T follicular helper cell (primary cell): ENCODE data around the gene IGFN1.

Source experiments
- DNase-seq: peaks from one replicate; pipeline ENCODE4 v3.0.0-alpha.2; 2020; ENCODE audit warnings: low read depth

The IGFN1 gene

GRCh38 chr1:201185123-201185453, 5.5 kb upstream of the IGFN1 start:
- no peak for DNase-seq

- no peak for DNase-seq
These were observed 5.0 kb upstream of the IGFN1 start for GRCh38 chr1:201185527-201186128.

- no peak for DNase-seq
These were observed 4.4 kb upstream of the IGFN1 start for GRCh38 chr1:201186192-201186591.

- no peak for DNase-seq
These were observed 1.5 kb upstream of the IGFN1 start for GRCh38 chr1:201189085-201189484.

GRCh38 chr1:201190005-201190404, 619 bp upstream of the IGFN1 start:
- no peak for DNase-seq

- DNase-seq: no peak
These were observed 1.1 kb downstream of the IGFN1 start for GRCh38 chr1:201191653-201192260.

GRCh38 chr1:201192261-201192788, 1.7 kb downstream of the IGFN1 start:
- DNase-seq: no peak

GRCh38 chr1:201194046-201194445, 3.4 kb downstream of the IGFN1 start:
- no peak for DNase-seq

GRCh38 chr1:201198598-201198997, 8.0 kb downstream of the IGFN1 start:
- no peak for DNase-seq

GRCh38 chr1:201205036-201205435, 14.4 kb downstream of the IGFN1 start:
- DNase-seq: no peak

- no peak for DNase-seq
These were observed 15.6 kb downstream of the IGFN1 start for GRCh38 chr1:201206176-201206575.

GRCh38 chr1:201207046-201207445, 16.4 kb downstream of the IGFN1 start:
- DNase-seq: no peak

GRCh38 chr1:201208236-201208635, 17.6 kb downstream of the IGFN1 start:
- DNase-seq: no peak

- DNase-seq: no peak
These were observed 21.4 kb downstream of the IGFN1 start for GRCh38 chr1:201212056-201212455.

- no peak for DNase-seq
These were observed 21.9 kb downstream of the IGFN1 start for GRCh38 chr1:201212461-201213055.

GRCh38 chr1:201213106-201213770, 22.6 kb downstream of the IGFN1 start:
- no peak for DNase-seq

GRCh38 chr1:201213926-201214325, 23.3 kb downstream of the IGFN1 start:
- DNase-seq: no peak

GRCh38 chr1:201214461-201214860, 23.8 kb downstream of the IGFN1 start:
- DNase-seq: no peak

GRCh38 chr1:201214886-201215285, 24.3 kb downstream of the IGFN1 start:
- DNase-seq: no peak

- DNase-seq: no peak
These were observed 25.1 kb downstream of the IGFN1 start for GRCh38 chr1:201215531-201216357.

GRCh38 chr1:201216395-201217085, 25.9 kb downstream of the IGFN1 start:
- no peak for DNase-seq
